Lung (tissue), 12 donors: Measurements from ENCODE around the gene KHNYN. TPM values are rescaled to one million over a fixed set of nuclear protein-coding genes. Genes with fewer than 3 reads are reported as not detected.
"Not testable (repeated sequence)": the region's sequence is repeated elsewhere in the genome, so short reads cannot be mapped to it uniquely, and the experiment has no call there.

ENCODE experiments used
- ATAC-seq: fragments of 200-7000 bp; cut with Tn5 transposase; one replicate; pipeline ENCODE4 v1.9.1; 2020; ENCODE audit warnings: moderate number of reproducible peaks; ENCODE audit not compliant: insufficient read depth, low FRiP score
- DNase-seq, 3 donors: peaks; one replicate each; pipeline ENCODE4 v3.0.0-alpha.2; 2013 to 2017
- H3K27ac ChIP-seq, 2 donors: one replicate each; pipeline ENCODE4 v1.5.1; 2013; ENCODE audit warnings: mild to moderate bottlenecking in 2 of 2, moderate library complexity in 2 of 2, control low read depth in 1 of 2, inconsistent platforms in 1 of 2, low read depth in 1 of 2, low read length in 1 of 2
- H3K27me3 ChIP-seq, 3 donors: one replicate each; pipeline ENCODE4 v1.5.1; 2013; ENCODE audit warnings: low read length in 2 of 3; ENCODE audit not compliant: control insufficient read depth in 3 of 3, insufficient read depth in 3 of 3
- H3K36me3 ChIP-seq, 4 donors: one replicate each; pipeline ENCODE4 v1.5.1; 2013; ENCODE audit warnings: low read length in 4 of 4, mild to moderate bottlenecking in 1 of 4, moderate library complexity in 1 of 4; ENCODE audit not compliant: control insufficient read depth in 4 of 4, insufficient read depth in 4 of 4
- H3K4me1 ChIP-seq, 5 donors: one replicate each; pipeline ENCODE4 v1.5.1; 2013; ENCODE audit warnings: low read length in 5 of 5, mild to moderate bottlenecking in 2 of 5, moderate library complexity in 1 of 5; ENCODE audit not compliant: control insufficient read depth in 5 of 5, insufficient read depth in 5 of 5
- H3K4me3 ChIP-seq: one replicate; pipeline ENCODE4 v1.5.1; 2013; ENCODE audit warnings: mild to moderate bottlenecking, control low read depth, moderate library complexity
- H3K9ac ChIP-seq, 2 donors: one replicate each; pipeline ENCODE4 v1.5.1; 2013; ENCODE audit warnings: low read length in 2 of 2, control low read depth in 1 of 2; ENCODE audit not compliant: insufficient read depth in 1 of 2
- H3K9me3 ChIP-seq, 4 donors: one replicate each; pipeline ENCODE4 v1.5.1; 2013; ENCODE audit warnings: low read length in 3 of 4, mild to moderate bottlenecking in 1 of 4, moderate library complexity in 1 of 4; ENCODE audit not compliant: control insufficient read depth in 4 of 4, insufficient read depth in 3 of 4
- WGBS, 2 donors: extraction: QIAGEN DNeasy Blood & Tissue Kit; methylation state at CpG; one replicate each; pipeline ENCODE4 v1.1.7; 2013; 5-methylcytosine and 5-hydroxymethylcytosine counted together
- polyA plus RNA-seq, 2 donors: library from polyadenylated mRNA; stranded (reverse); fragments of 200-250 nt; gene quantifications; one replicate each; pipeline ENCODE4 v1.2.1, GENCODE V29; 2013
- total RNA-seq, 2 donors: library from RNA; depleted of rRNA in 1 of 2; stranded (reverse); fragments of >200 nt in 1 of 2; gene quantifications; one replicate each; pipeline ENCODE4 v1.2.1, GENCODE V29; 2014 to 2021
- TF ChIP-seq, protein P1 (sequence below): IDR thresholded peaks from 2 replicates; pipeline ENCODE4 v1.5.1; 2012; ENCODE audit warnings: mild to moderate bottlenecking; ENCODE audit errors: control extremely low read depth, extremely low read depth
- donor health status: control.
- donor health status: control.
- donor health status: Bipolar disorder and iron deficiency.
- donor health status: healthy.
- donor health status: DM: yes; HTN: yes; CAD: no.

The KHNYN gene
- total and polyA plus RNA-seq, 4 donors: 27.0 to 60.2 (median 41.1) TPM

DNA sequence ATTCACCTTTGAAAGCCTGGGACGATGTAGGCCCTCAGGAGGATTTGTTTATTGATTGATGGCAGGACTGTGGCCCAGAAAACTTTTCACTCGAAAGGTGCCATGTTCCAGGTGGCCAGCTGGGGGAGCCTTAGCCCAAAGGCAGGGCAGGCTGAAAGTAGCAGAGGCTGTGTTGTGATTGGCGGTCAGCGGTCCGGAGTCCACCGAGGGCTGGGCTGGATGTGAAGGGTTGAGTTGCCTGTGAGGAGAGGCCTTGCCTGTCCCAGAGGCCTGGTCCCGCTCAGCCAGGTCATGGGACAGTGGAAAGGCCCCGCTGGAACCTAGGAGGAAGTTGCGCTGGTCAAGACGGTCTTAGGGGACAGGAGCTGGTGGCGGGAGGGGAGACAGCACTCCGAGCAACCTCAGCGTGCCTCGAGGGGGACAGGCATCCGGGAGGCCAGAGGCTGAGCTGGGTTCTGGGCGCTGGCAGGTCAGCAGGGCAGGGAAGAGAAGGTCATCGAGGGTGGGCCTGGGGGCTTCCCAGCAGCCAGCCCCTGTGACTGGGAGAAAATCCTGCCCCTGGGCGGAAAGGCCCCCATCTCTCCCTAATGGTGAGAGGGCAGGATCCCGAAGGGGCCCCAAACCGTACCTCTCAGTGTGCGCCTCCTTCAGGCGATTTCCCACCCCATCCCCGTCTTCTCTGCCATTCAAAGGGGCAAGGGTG is 52.0 kb downstream of the KHNYN start:
- H3K4me1 ChIP-seq: no peaks in the 10 kb centered on the region
- peak; percentile 13 to 30 (median 18) for DNase-seq
- TF ChIP-seq, protein P1, sequence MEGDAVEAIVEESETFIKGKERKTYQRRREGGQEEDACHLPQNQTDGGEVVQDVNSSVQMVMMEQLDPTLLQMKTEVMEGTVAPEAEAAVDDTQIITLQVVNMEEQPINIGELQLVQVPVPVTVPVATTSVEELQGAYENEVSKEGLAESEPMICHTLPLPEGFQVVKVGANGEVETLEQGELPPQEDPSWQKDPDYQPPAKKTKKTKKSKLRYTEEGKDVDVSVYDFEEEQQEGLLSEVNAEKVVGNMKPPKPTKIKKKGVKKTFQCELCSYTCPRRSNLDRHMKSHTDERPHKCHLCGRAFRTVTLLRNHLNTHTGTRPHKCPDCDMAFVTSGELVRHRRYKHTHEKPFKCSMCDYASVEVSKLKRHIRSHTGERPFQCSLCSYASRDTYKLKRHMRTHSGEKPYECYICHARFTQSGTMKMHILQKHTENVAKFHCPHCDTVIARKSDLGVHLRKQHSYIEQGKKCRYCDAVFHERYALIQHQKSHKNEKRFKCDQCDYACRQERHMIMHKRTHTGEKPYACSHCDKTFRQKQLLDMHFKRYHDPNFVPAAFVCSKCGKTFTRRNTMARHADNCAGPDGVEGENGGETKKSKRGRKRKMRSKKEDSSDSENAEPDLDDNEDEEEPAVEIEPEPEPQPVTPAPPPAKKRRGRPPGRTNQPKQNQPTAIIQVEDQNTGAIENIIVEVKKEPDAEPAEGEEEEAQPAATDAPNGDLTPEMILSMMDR: peak; percentile 25
- H3K36me3 ChIP-seq: no peaks in the 10 kb centered on the region
- no peak overlapping the region for H3K4me3 ChIP-seq
- no peak for ATAC-seq
- no peaks in the 10 kb centered on the region for H3K27me3 ChIP-seq
- no peak overlapping the region for H3K27ac ChIP-seq
- WGBS, 2 donors: 42 to 62% methylated on average over 23 of the region's 23 CpGs
- H3K9me3 ChIP-seq: peaks cover 0 to 2% (median 0%) of the 10 kb centered on the region in 4 donors
- H3K9ac ChIP-seq: no peak overlapping the region

DNA sequence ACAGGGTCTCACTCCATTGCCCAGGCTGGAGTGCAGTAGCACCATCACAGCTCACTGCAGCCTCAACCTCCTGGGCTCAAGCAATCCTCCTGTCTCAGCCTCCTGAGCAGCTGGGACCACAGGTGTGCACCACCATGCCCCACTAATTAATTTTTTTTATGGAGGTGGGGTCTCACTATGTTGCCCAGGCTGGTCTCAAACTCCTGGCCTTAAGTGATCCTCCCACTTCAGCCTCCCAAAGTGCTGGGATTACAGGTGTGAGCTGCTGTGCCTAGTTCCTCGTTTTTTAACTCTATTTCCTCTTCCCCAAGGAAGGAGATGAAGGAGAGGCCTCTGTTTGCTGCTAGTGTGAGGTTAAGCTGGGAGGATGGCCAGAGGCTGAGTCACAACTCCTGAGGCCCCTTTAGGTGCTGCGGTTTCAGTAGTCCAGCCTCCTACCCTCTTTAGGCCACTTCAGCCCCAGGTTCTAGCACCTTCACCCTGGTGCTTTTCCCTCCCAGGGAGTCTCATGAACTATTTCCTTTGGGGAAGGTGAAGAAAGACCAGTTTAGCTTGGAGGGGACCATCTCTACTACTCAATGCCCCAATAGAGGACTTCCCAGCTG is 53.0 kb downstream of the KHNYN start:
- H3K36me3 ChIP-seq, DNase-seq, H3K27me3 ChIP-seq, H3K4me3 ChIP-seq, H3K9me3 ChIP-seq, H3K27ac ChIP-seq, H3K9ac ChIP-seq, H3K4me1 ChIP-seq: not testable (repeated sequence)
- ATAC-seq: peak; percentile 81
- WGBS, 2 donors: 35 to 36% methylated on average over 2 of the region's 2 CpGs

DNA sequence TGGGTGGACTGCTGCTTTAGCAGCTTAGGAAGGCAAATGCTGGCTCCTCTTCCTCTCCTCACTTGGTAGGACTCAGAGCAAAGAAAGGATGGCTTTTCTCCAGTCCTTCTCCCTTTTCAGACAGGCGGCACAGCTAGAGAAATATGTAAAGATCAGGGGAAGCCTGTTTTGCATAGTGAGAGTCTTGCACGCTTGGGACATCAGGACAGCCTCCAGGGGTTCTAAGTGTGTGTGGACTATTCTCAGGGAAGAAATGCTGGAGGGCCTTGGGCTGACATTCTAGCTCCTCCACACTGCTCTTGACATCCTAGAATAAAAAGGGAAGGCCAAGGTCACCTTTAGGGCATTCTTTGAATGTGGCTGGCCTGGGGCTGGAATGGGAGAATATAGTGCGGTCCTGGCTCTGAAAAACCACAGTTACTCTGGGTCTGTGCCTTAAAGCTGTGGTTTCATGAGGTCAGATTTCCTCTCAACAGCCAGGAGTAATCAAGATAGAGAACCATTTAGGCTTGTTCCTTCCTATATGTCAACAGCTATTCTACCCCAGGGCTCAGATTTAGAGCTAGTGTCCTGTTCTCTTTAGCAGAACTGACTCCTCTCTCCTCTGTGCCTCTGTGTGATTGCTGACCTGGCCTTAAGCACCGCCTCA is 54.0 kb downstream of the KHNYN start:
- ATAC-seq: no peak
- WGBS, 2 donors: 26 to 56% methylated on average over 4 of the region's 4 CpGs
- TF ChIP-seq, protein P1: no peak

More for the DNA sequence above, 54.0 kb downstream of the KHNYN start:
- H3K9me3 ChIP-seq: peaks cover 0 to 2% (median 0%) of the 10 kb centered on the region in 4 donors
- peak in 1 of 3 donors; percentile 7 for DNase-seq
- no peak overlapping the region for H3K27ac ChIP-seq
- H3K27me3 ChIP-seq: no peaks in the 10 kb centered on the region
- no peak overlapping the region for H3K9ac ChIP-seq
- H3K36me3 ChIP-seq: no peaks in the 10 kb centered on the region
- no peaks in the 10 kb centered on the region for H3K4me1 ChIP-seq
- no peak overlapping the region for H3K4me3 ChIP-seq

Other genes starting within 250 kb of the KHNYN start
- gene IPO4, start 241.1 kb upstream of the KHNYN start, total RNA-seq: 10 to 100 TPM; 22.0 to 78.9 TPM
- gene IPO4, start 241.1 kb upstream of the KHNYN start, polyA plus RNA-seq: 10 to 100 TPM; 13.0 to 34.8 TPM
- gene TM9SF1, start 234.5 kb upstream of the KHNYN start, total RNA-seq: 10 to 100 TPM; 42.3 to 71.9 TPM
- 10 to 100 TPM; 32.7 to 61.7 TPM for gene TM9SF1, start 234.5 kb upstream of the KHNYN start, polyA plus RNA-seq
- gene TSSK4, start 224.3 kb upstream of the KHNYN start, total RNA-seq: 1 to 10 TPM in 1 of 2 donors, not detected in 1; 1.2 TPM
- gene TSSK4, start 224.3 kb upstream of the KHNYN start, polyA plus RNA-seq: under 1 TPM; 0.02 to 0.10 TPM
- 10 to 100 TPM; 37.2 to 50.8 TPM for gene CHMP4A, start 216.5 kb upstream of the KHNYN start, total RNA-seq
- 100 to 1,000 TPM in 1 of 2 donors, 10 to 100 TPM in 1; 70.4 to 103 TPM for gene CHMP4A, start 216.5 kb upstream of the KHNYN start, polyA plus RNA-seq
- 10 to 100 TPM; 20.8 to 24.8 TPM for gene MDP1, start 213.9 kb upstream of the KHNYN start, total RNA-seq
- gene MDP1, start 213.9 kb upstream of the KHNYN start, polyA plus RNA-seq: 10 to 100 TPM; 17.2 to 31.4 TPM
- gene NEDD8, start 197.6 kb upstream of the KHNYN start, total RNA-seq: 100 to 1,000 TPM in 1 of 2 donors, 10 to 100 TPM in 1; 69.5 to 147 TPM
- 100 to 1,000 TPM; 242 to 246 TPM for gene NEDD8, start 197.6 kb upstream of the KHNYN start, polyA plus RNA-seq
- 10 to 100 TPM; 63.1 TPM for gene GMPR2, start 197.0 kb upstream of the KHNYN start, total RNA-seq
- 10 to 100 TPM; 42.9 to 71.1 TPM for gene GMPR2, start 197.0 kb upstream of the KHNYN start, polyA plus RNA-seq
- 10 to 100 TPM; 48.2 to 89.1 TPM for gene TINF2, start 187.3 kb upstream of the KHNYN start, total RNA-seq
- gene TINF2, start 187.3 kb upstream of the KHNYN start, polyA plus RNA-seq: 10 to 100 TPM; 45.2 to 82.6 TPM
- 1 to 10 TPM; 1.9 to 8.8 TPM for gene TGM1, start 166.8 kb upstream of the KHNYN start, total RNA-seq
- 10 to 100 TPM in 1 of 2 donors, 1 to 10 TPM in 1; 9.8 to 11.3 TPM for gene TGM1, start 166.8 kb upstream of the KHNYN start, polyA plus RNA-seq
- gene RABGGTA, start 158.4 kb upstream of the KHNYN start, total RNA-seq: 10 to 100 TPM; 19.7 to 55.8 TPM
- gene RABGGTA, start 158.4 kb upstream of the KHNYN start, polyA plus RNA-seq: 10 to 100 TPM; 40.3 to 45.4 TPM
- gene DHRS1, start 130.2 kb upstream of the KHNYN start, total RNA-seq: 10 to 100 TPM; 20.8 to 24.0 TPM
- gene DHRS1, start 130.2 kb upstream of the KHNYN start, polyA plus RNA-seq: 10 to 100 TPM; 20.6 to 27.8 TPM
- 10 to 100 TPM; 14.1 to 25.9 TPM for gene NOP9, start 130.1 kb upstream of the KHNYN start, total RNA-seq
- gene NOP9, start 130.1 kb upstream of the KHNYN start, polyA plus RNA-seq: 10 to 100 TPM; 12.1 to 13.5 TPM
- 10 to 100 TPM in 1 of 2 donors, 1 to 10 TPM in 1; 9.6 to 18.8 TPM for gene CIDEB, start 122.0 kb upstream of the KHNYN start, total RNA-seq
- 10 to 100 TPM in 1 of 2 donors, 1 to 10 TPM in 1; 8.3 to 19.7 TPM for gene CIDEB, start 122.0 kb upstream of the KHNYN start, polyA plus RNA-seq
- gene LTB4R2, start 119.8 kb upstream of the KHNYN start, total RNA-seq: 10 to 100 TPM in 1 of 2 donors, 1 to 10 TPM in 1; 5.8 to 14.0 TPM
- gene LTB4R2, start 119.8 kb upstream of the KHNYN start, polyA plus RNA-seq: 1 to 10 TPM; 1.8 to 5.5 TPM
- gene LTB4R, start 118.5 kb upstream of the KHNYN start, total RNA-seq: 10 to 100 TPM in 1 of 2 donors, 1 to 10 TPM in 1; 4.4 to 14.8 TPM
- gene LTB4R, start 118.5 kb upstream of the KHNYN start, polyA plus RNA-seq: 10 to 100 TPM in 1 of 2 donors, 1 to 10 TPM in 1; 7.3 to 47.0 TPM
- gene ADCY4, start 94.9 kb upstream of the KHNYN start, total RNA-seq: 10 to 100 TPM; 35.7 to 36.3 TPM
- gene ADCY4, start 94.9 kb upstream of the KHNYN start, polyA plus RNA-seq: 10 to 100 TPM; 22.6 to 42.8 TPM
- gene RIPK3, start 90.0 kb upstream of the KHNYN start, total RNA-seq: 10 to 100 TPM in 1 of 2 donors, 1 to 10 TPM in 1; 6.4 to 26.0 TPM
- 10 to 100 TPM; 13.0 to 23.4 TPM for gene RIPK3, start 90.0 kb upstream of the KHNYN start, polyA plus RNA-seq
- 10 to 100 TPM; 38.2 to 38.6 TPM for gene NFATC4, start 61.8 kb upstream of the KHNYN start, total RNA-seq
- 10 to 100 TPM; 13.9 to 71.4 TPM for gene NFATC4, start 61.8 kb upstream of the KHNYN start, polyA plus RNA-seq
- 10 to 100 TPM; 16.1 to 49.8 TPM for gene NYNRIN, start 31.0 kb upstream of the KHNYN start, total RNA-seq
- gene NYNRIN, start 31.0 kb upstream of the KHNYN start, polyA plus RNA-seq: 1 to 10 TPM; 2.9 to 4.2 TPM
- gene CBLN3, start 286 bp upstream of the KHNYN start, total RNA-seq: 1 to 10 TPM; 1.7 to 4.9 TPM
- 1 to 10 TPM; 1.9 to 2.1 TPM for gene CBLN3, start 286 bp upstream of the KHNYN start, polyA plus RNA-seq
- 10 to 100 TPM; 19.5 to 57.1 TPM for gene SDR39U1, start 12.8 kb downstream of the KHNYN start, total RNA-seq
- gene SDR39U1, start 12.8 kb downstream of the KHNYN start, polyA plus RNA-seq: 10 to 100 TPM; 48.5 to 63.9 TPM
- under 1 TPM in 1 of 2 donors, not detected in 1; 0.34 TPM for gene CMA1, start 78.3 kb downstream of the KHNYN start, total RNA-seq
- not detected for gene CMA1, start 78.3 kb downstream of the KHNYN start, polyA plus RNA-seq
- 1 to 10 TPM in 1 of 2 donors, under 1 TPM in 1; 0.55 to 9.6 TPM for gene CTSG, start 146.3 kb downstream of the KHNYN start, total RNA-seq
- 1 to 10 TPM in 1 of 2 donors, under 1 TPM in 1; 0.65 to 6.3 TPM for gene CTSG, start 146.3 kb downstream of the KHNYN start, polyA plus RNA-seq
- gene GZMH, start 179.7 kb downstream of the KHNYN start, total RNA-seq: 1 to 10 TPM in 1 of 2 donors, not detected in 1; 1.2 TPM
- gene GZMH, start 179.7 kb downstream of the KHNYN start, polyA plus RNA-seq: 1 to 10 TPM; 2.9 to 3.1 TPM
- gene GZMB, start 204.2 kb downstream of the KHNYN start, total RNA-seq: 1 to 10 TPM; 2.2 to 5.1 TPM
- gene GZMB, start 204.2 kb downstream of the KHNYN start, polyA plus RNA-seq: 10 to 100 TPM in 1 of 2 donors, 1 to 10 TPM in 1; 6.0 to 15.7 TPM